ENCODE data around the gene DNAJC5. TPM values are rescaled to one million over a fixed set of nuclear protein-coding genes. Genes with fewer than 3 reads are reported as not detected.

The DNAJC5 gene
- total RNA-seq, 4 donors from 2014 or later: 40.6 to 59.7 (median 49.7) TPM

DNA sequence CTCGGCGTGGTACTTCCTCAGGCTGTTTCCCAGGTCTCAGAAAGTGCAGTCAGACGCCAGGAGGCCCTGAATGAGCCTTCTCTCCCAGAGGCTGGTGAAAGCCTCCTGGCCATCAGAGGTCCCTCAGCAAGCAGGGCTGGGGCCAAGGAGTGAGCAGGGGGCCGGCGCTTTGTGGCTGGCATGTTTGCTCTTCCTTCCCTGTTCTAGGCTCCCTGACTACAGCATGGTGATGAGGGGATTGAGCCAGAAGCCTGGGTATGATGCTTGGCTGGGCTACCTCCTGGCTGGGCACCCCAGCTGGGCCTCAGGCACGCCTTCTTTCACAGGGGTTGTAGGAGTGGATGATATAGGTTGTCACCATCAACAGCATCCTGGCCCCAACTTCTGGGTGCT, 11.7 kb upstream of the DNAJC5 start:
- no peak overlapping the region for H3K4me3 ChIP-seq (ENCODE audit: low read depth, poor library complexity, severe bottlenecking)
- WGBS, 2 donors: 90 to 96% methylated on average over 4 to 6 of the region's 6 CpGs
- intact Hi-C loops (cut with DNase I; ENCODE audit: low total_unique reads): no loop called here
- TF ChIP-seq, protein P1, sequence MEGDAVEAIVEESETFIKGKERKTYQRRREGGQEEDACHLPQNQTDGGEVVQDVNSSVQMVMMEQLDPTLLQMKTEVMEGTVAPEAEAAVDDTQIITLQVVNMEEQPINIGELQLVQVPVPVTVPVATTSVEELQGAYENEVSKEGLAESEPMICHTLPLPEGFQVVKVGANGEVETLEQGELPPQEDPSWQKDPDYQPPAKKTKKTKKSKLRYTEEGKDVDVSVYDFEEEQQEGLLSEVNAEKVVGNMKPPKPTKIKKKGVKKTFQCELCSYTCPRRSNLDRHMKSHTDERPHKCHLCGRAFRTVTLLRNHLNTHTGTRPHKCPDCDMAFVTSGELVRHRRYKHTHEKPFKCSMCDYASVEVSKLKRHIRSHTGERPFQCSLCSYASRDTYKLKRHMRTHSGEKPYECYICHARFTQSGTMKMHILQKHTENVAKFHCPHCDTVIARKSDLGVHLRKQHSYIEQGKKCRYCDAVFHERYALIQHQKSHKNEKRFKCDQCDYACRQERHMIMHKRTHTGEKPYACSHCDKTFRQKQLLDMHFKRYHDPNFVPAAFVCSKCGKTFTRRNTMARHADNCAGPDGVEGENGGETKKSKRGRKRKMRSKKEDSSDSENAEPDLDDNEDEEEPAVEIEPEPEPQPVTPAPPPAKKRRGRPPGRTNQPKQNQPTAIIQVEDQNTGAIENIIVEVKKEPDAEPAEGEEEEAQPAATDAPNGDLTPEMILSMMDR (IDR thresholded peaks at IDR 0.05): no peak
- no peak for TF ChIP-seq POLR2A (IDR thresholded peaks at IDR 0.05)
- DNase-seq (ENCODE audit: low spot score in 2 of 2): no peak

DNA sequence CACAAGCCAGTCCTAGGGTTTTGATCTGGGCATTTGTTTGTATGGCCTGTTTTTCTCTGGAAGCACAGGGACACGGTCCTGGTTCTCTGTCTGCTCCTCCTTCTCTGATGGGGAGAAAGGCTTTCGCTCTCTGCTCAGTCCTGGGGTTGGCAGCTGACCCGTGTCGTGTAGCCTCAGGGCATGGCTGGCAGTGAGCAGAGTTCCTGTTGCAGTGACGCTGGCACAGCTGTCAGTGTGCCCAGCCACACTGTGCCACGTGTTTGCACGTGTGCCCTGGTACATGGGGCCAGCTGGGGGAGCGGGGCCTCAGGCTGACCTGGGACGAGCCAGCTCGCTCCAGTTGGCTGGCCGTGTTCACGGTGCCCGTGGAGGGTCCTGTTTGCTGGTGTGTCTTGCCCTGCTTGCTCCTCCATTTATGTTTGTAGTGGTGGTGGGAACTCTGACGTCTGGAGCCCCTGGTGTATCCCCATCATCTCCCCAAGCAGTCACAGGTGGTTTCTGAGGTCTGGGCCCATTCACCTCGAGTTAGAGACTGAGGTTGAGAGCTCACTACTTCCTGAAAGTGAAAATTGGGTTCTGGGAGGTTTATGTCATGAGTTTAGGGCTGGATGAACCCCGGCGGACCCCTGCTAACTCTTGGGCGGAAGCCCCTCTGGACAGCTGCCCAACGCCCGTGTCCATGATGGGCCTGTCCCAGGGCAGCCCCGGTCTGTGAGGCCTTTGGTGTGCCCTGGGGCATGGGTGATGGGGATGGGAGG, 10.2 kb upstream of the DNAJC5 start:
- TF ChIP-seq POLR2A (IDR thresholded peaks at IDR 0.05): no peak
- TF ChIP-seq, protein P1 (IDR thresholded peaks at IDR 0.05): no peak
- H3K4me3 ChIP-seq (ENCODE audit: low read depth, poor library complexity, severe bottlenecking): no peak overlapping the region
- intact Hi-C loops (cut with DNase I; ENCODE audit: low total_unique reads): no loop called here
- DNase-seq (ENCODE audit: low spot score in 2 of 2): no peak
- WGBS, 2 donors: 62 to 64% methylated on average over 21 of the region's 21 CpGs

GRCh38 chr20:63885264-63886053, 9.5 kb upstream of the DNAJC5 start:
- H3K4me3 ChIP-seq (ENCODE audit: low read depth, poor library complexity, severe bottlenecking): no peak overlapping the region
- TF ChIP-seq POLR2A (IDR thresholded peaks at IDR 0.05): no peak
- TF ChIP-seq, protein P1 (IDR thresholded peaks at IDR 0.05): no peak
- WGBS, 2 donors: 65 to 80% methylated on average over 23 to 25 of the region's 27 CpGs
- DNase-seq (ENCODE audit: low spot score in 2 of 2): no peak
- intact Hi-C loops (cut with DNase I; ENCODE audit: low total_unique reads): no loop called here

DNA sequence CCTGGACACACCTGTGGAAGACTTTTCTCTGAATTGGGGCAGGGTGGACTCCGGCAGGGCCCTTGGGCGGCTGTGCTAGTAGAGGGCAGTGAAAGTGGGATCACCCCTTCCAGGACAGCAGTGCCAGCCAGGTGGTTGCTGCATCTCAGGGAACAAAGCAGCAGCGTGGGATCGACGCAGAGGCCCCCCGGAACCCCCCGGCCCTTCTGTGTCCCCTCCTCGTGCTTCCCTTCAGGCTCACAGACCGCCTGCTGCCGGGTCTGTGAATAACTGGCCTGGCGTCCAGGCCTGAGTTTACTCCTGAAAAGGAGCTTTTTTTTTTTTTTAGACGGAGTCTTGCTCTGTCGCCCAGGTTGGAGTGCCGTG, 8.9 kb upstream of the DNAJC5 start:
- WGBS, 2 donors: 96 to 97% methylated on average over 14 of the region's 14 CpGs
- TF ChIP-seq, protein P1 (IDR thresholded peaks at IDR 0.05): no peak
- no peak overlapping the region for H3K4me3 ChIP-seq (ENCODE audit: low read depth, poor library complexity, severe bottlenecking)
- intact Hi-C loops (cut with DNase I; ENCODE audit: low total_unique reads): no loop called here
- DNase-seq (ENCODE audit: low spot score in 2 of 2): no peak

- WGBS, 2 donors: 90 to 95% methylated on average over 11 of the region's 11 CpGs
- no peak for DNase-seq (ENCODE audit: low spot score in 2 of 2)
- TF ChIP-seq POLR2A (IDR thresholded peaks at IDR 0.05): no peak
- TF ChIP-seq, protein P1 (IDR thresholded peaks at IDR 0.05): no peak
- intact Hi-C loops (cut with DNase I; ENCODE audit: low total_unique reads): no loop called here
- H3K4me3 ChIP-seq (ENCODE audit: low read depth, poor library complexity, severe bottlenecking): no peak overlapping the region
Observed at GRCh38 chr20:63886921-63887320, 8.0 kb upstream of the DNAJC5 start.
